ENCODE measurements around the gene RFX7.

The RFX7 gene

DNA sequence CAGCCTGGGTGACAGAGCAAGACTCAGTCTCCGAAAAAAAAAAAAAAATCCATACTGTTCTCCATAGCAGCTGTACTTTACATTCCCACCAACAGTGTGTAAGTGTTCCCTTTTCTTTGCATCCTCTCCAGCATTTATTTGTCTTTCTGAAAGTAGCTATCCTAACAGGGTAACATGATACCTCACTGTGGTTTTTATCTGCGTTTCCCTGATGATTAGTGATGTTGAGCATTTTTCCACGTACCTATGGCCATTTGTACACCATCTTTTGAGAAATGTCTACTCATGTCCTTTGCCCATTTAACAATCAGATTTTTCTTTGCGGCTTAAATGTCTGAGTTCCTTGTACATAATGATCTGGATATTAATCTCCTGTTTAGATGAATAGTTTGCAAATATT, 119.3 kb downstream of the RFX7 start (continued):
- TF ChIP-seq ZNF114 (tag by site-specific recombination; IDR thresholded peaks at IDR 0.05) (no peak), TSHZ1 (tag by site-specific recombination; IDR thresholded peaks at IDR 0.05; ENCODE audit: borderline replicate concordance) (no peak), ZNF423 (tag by site-specific recombination; IDR thresholded peaks at IDR 0.05) (no peak), ZBTB21 (tag by site-specific recombination; IDR thresholded peaks at IDR 0.05) (no peak), ZNF433 (tag by site-specific recombination; IDR thresholded peaks at IDR 0.05; ENCODE audit: low read depth) (no peak), ZNF664 (tag by site-specific recombination; IDR thresholded peaks at IDR 0.05) (no peak), HOXD13 (CRISPR knock-in tag; IDR thresholded peaks at IDR 0.05; ENCODE audit: borderline replicate concordance) (no peak)

DNA sequence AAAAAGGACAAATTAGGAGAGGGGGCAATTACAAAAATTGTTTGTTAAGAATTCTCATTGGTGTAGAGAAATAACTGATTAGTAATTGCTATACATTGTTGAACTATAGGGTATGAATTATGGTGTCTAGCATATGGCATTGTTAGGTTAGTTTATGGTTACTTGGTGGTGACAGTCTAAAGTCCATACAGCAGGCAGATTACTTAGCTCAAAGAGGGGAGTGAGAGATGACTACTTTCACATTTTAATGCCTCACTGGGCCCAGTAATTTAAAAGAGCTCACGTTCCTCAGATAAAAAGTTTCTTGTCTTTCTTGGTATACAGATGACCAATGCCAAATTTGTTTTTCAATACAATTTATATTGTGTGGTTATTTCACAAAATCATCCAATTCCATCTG, 137.8 kb downstream of the RFX7 start:
- ChIA-PET POLR2A (no interaction called here), CTCF (interaction anchor here (0.6 to 0.9 kb wide), 2 partner anchors 13 to 17 kb away, joined by 3 to 4 read pairs; no protein-coding TSS in a partner anchor)

DNA sequence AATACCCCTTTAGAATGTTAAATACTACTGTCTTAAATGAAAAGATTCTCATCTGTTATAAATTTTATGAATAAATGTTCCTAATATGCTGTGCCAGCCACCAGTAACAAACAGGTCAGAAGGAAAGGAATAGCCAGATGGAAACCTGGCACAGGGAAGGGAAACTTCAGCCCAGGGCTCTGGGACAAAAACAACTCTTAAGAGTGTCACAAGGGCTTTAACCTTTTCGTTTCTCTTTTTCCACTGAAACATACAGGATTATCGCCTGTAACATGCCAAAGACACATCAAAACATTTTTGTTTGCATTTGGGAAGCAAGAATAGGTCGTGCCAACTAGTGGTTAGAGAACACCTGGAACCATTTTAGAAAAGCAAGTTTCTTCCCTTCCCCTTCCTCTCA, 141.2 kb downstream of the RFX7 start:
- CTCF ChIA-PET: interaction anchor here (0.7 kb wide), 1 partner anchor 415 kb away, joined by 6 read pairs; no protein-coding TSS in a partner anchor
- POLR2A ChIA-PET: no interaction called here

More for the DNA sequence above, 137.8 kb downstream of the RFX7 start:
- H3K36me3 ChIP-seq (ENCODE audit: control insufficient read depth in 2 of 2, insufficient read depth in 1 of 2, low read length in 2 of 2): peaks cover 0 to 5% of the 10 kb centered on the region in 2 experiments; a peak in 1 of 3 replicates
- no peaks in the 10 kb centered on the region for H3K9me3 ChIP-seq (ENCODE audit: control insufficient read depth, insufficient read depth, low read depth, low read length)
- TF ChIP-seq ZNF19 (tag by site-specific recombination; IDR thresholded peaks at IDR 0.05; ENCODE audit: low read depth) (no peak), ZNF501 (tag by site-specific recombination; IDR thresholded peaks at IDR 0.05) (no peak), ZNF521 (tag by site-specific recombination; IDR thresholded peaks at IDR 0.05) (no peak), ZNF747 (tag by site-specific recombination; IDR thresholded peaks at IDR 0.05) (no peak)
- TF ChIP-seq, protein P1, sequence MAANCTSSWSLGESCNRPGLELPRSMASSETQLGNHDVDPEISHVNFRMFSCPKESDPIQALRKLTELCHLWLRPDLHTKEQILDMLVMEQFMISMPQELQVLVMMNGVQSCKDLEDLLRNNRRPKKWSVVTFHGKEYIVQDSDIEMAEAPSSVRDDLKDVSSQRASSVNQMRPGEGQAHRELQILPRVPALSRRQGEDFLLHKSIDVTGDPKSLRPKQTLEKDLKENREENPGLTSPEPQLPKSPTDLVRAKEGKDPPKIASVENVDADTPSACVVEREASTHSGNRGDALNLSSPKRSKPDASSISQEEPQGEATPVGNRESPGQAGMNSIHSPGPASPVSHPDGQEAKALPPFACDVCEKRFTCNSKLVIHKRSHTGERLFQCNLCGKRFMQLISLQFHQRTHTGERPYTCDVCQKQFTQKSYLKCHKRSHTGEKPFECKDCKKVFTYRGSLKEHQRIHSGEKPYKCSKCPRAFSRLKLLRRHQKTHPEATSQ (tag by site-specific recombination; IDR thresholded peaks at IDR 0.05): no peak
- no peak overlapping the region for H3K4me3 ChIP-seq (ENCODE audit: low read depth, low read length)
- H3K27ac ChIP-seq (ENCODE audit: extremely low read depth, low read depth, low read length): no peak overlapping the region
- no peaks in the 10 kb centered on the region; the same call in 1 of the 2 replicates for H3K4me1 ChIP-seq (ENCODE audit: control insufficient read depth, insufficient read depth, low read length)

More for the DNA sequence above, 141.2 kb downstream of the RFX7 start:
- Histone ChIP-seq H3K4me3 (ENCODE audit: low read depth, low read length) (no peak overlapping the region), H3K36me3 (ENCODE audit: control insufficient read depth in 2 of 2, insufficient read depth in 1 of 2, low read length in 2 of 2) (peaks cover 0 to 9% of the 10 kb centered on the region in 2 experiments; a peak in 2 of 3 replicates), H3K4me1 (ENCODE audit: control insufficient read depth, insufficient read depth, low read length) (no peaks in the 10 kb centered on the region; the same call in 1 of the 2 replicates), H3K27ac (ENCODE audit: extremely low read depth, low read depth, low read length) (no peak overlapping the region), H3K9me3 (ENCODE audit: control insufficient read depth, insufficient read depth, low read depth, low read length) (no peaks in the 10 kb centered on the region)
- TF ChIP-seq, protein P2, sequence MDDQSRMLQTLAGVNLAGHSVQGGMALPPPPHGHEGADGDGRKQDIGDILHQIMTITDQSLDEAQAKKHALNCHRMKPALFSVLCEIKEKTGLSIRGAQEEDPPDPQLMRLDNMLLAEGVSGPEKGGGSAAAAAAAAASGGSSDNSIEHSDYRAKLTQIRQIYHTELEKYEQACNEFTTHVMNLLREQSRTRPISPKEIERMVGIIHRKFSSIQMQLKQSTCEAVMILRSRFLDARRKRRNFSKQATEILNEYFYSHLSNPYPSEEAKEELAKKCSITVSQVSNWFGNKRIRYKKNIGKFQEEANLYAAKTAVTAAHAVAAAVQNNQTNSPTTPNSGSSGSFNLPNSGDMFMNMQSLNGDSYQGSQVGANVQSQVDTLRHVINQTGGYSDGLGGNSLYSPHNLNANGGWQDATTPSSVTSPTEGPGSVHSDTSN (CRISPR knock-in tag; IDR thresholded peaks at IDR 0.05): no peak
- TF ChIP-seq BCL6B (tag by site-specific recombination; IDR thresholded peaks at IDR 0.05) (no peak), ZNF704 (tag by site-specific recombination; IDR thresholded peaks at IDR 0.05) (no peak), ZNF830 (tag by site-specific recombination; IDR thresholded peaks at IDR 0.05; ENCODE audit: low read depth) (no peak), ZNF335 (tag by site-specific recombination; conservative IDR thresholded peaks at IDR 0.05) (no peak), HOXA7 (CRISPR knock-in tag; IDR thresholded peaks at IDR 0.05; ENCODE audit: borderline replicate concordance) (no peak)
- TF ChIP-seq, protein P3, sequence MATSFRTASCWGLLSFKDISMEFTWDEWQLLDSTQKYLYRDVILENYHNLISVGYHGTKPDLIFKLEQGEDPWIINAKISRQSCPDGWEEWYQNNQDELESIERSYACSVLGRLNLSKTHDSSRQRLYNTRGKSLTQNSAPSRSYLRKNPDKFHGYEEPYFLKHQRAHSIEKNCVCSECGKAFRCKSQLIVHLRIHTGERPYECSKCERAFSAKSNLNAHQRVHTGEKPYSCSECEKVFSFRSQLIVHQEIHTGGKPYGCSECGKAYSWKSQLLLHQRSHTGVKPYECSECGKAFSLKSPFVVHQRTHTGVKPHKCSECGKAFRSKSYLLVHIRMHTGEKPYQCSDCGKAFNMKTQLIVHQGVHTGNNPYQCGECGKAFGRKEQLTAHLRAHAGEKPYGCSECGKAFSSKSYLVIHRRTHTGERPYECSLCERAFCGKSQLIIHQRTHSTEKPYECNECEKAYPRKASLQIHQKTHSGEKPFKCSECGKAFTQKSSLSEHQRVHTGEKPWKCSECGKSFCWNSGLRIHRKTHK (tag by site-specific recombination; IDR thresholded peaks at IDR 0.05): no peak

Measured in HEK293 (cell line).